KOPT-K1 (cell line): ENCODE data around the gene CTSZ.
"Not testable (repeated sequence)": the region's sequence is repeated elsewhere in the genome, so short reads cannot be mapped to it uniquely, and the experiment has no call there.

Experiments used
- H3K27ac ChIP-seq: fragments of 200-600 bp; sonication (generic); 2 replicates; pipeline ENCODE4 v1.5.1; 2016; ENCODE audit warnings: antibody characterized with exemption, mild to moderate bottlenecking, low read depth, low read length; ENCODE audit not compliant: poor library complexity, severe bottlenecking
- H3K36me3 ChIP-seq: fragments of 200-600 bp; sonication (generic); 2 replicates; pipeline ENCODE4 v1.5.1; 2017; ENCODE audit warnings: antibody characterized with exemption, mild to moderate bottlenecking, low read length, moderate library complexity; ENCODE audit not compliant: insufficient read depth
- H3K9me3 ChIP-seq: fragments of 200-600 bp; sonication (generic); 2 replicates; pipeline ENCODE4 v1.5.1; 2017; ENCODE audit warnings: antibody characterized with exemption, low read length, mild to moderate bottlenecking; ENCODE audit not compliant: insufficient read depth, poor library complexity, severe bottlenecking

The CTSZ gene

GRCh38 chr20:59011874-59012157 is 4.8 kb upstream of the CTSZ start:
- H3K36me3 ChIP-seq, H3K27ac ChIP-seq, H3K9me3 ChIP-seq: not testable (repeated sequence)

- H3K36me3 ChIP-seq, result no peaks in the 10 kb centered on the region
- H3K9me3 ChIP-seq, result no peaks in the 10 kb centered on the region
- H3K27ac ChIP-seq, result no peak overlapping the region
These were observed 4.2 kb upstream of the CTSZ start for GRCh38 chr20:59010995-59011873.

GRCh38 chr20:59010321-59010994 is 3.4 kb upstream of the CTSZ start:
- H3K9me3 ChIP-seq, result no peaks in the 10 kb centered on the region
- H3K36me3 ChIP-seq, result no peaks in the 10 kb centered on the region
- no peak overlapping the region for H3K27ac ChIP-seq

- Histone ChIP-seq H3K9me3 (no peaks in the 10 kb centered on the region), H3K36me3 (no peaks in the 10 kb centered on the region), H3K27ac (no peak overlapping the region)
These were observed 1.8 kb upstream of the CTSZ start for GRCh38 chr20:59008715-59009336.

- H3K36me3 ChIP-seq, result no peaks in the 10 kb centered on the region
- H3K27ac ChIP-seq, result no peak overlapping the region
- no peaks in the 10 kb centered on the region for H3K9me3 ChIP-seq
These were observed 834 bp upstream of the CTSZ start for GRCh38 chr20:59007665-59008511.

GRCh38 chr20:59006167-59006863 is 739 bp downstream of the CTSZ start:
- no peak overlapping the region for H3K27ac ChIP-seq

GRCh38 chr20:59005523-59006166 is 1.4 kb downstream of the CTSZ start:
- Histone ChIP-seq H3K27ac (no peak overlapping the region), H3K36me3 (no peaks in the 10 kb centered on the region), H3K9me3 (no peaks in the 10 kb centered on the region)

More at GRCh38 chr20:59006167-59006863, 739 bp downstream of the CTSZ start:
- H3K9me3 ChIP-seq, result no peaks in the 10 kb centered on the region
- H3K36me3 ChIP-seq, result no peaks in the 10 kb centered on the region

GRCh38 chr20:59004763-59005522 is 2.1 kb downstream of the CTSZ start:
- Histone ChIP-seq H3K9me3 (no peaks in the 10 kb centered on the region), H3K36me3 (no peaks in the 10 kb centered on the region), H3K27ac (no peak overlapping the region)

- Histone ChIP-seq H3K27ac (no peak overlapping the region), H3K36me3 (no peaks in the 10 kb centered on the region), H3K9me3 (no peaks in the 10 kb centered on the region)
These were observed 2.6 kb downstream of the CTSZ start for GRCh38 chr20:59004493-59004762.

GRCh38 chr20:59003836-59004492 is 3.1 kb downstream of the CTSZ start:
- Histone ChIP-seq H3K36me3 (no peaks in the 10 kb centered on the region), H3K9me3 (no peaks in the 10 kb centered on the region), H3K27ac (no peak overlapping the region)

- no peaks in the 10 kb centered on the region for H3K9me3 ChIP-seq
- no peaks in the 10 kb centered on the region for H3K36me3 ChIP-seq
These were observed 4.1 kb downstream of the CTSZ start for GRCh38 chr20:59002874-59003399.

GRCh38 chr20:59002388-59002787 is 4.7 kb downstream of the CTSZ start:
- Histone ChIP-seq H3K27ac (no peak overlapping the region), H3K9me3 (no peaks in the 10 kb centered on the region), H3K36me3 (peaks cover 4% of the 10 kb centered on the region; the same call in 1 of the 2 replicates)

More at GRCh38 chr20:59002874-59003399, 4.1 kb downstream of the CTSZ start:
- no peak overlapping the region for H3K27ac ChIP-seq
